Measurements from ENCODE around the gene LRRC42.

The LRRC42 gene, protein sequence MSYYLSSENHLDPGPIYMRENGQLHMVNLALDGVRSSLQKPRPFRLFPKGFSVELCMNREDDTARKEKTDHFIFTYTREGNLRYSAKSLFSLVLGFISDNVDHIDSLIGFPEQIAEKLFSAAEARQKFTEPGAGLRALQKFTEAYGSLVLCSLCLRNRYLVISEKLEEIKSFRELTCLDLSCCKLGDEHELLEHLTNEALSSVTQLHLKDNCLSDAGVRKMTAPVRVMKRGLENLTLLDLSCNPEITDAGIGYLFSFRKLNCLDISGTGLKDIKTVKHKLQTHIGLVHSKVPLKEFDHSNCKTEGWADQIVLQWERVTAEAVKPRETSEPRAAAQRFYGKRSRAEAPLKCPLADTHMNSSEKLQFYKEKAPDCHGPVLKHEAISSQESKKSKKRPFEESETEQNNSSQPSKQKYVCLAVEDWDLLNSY

DNA sequence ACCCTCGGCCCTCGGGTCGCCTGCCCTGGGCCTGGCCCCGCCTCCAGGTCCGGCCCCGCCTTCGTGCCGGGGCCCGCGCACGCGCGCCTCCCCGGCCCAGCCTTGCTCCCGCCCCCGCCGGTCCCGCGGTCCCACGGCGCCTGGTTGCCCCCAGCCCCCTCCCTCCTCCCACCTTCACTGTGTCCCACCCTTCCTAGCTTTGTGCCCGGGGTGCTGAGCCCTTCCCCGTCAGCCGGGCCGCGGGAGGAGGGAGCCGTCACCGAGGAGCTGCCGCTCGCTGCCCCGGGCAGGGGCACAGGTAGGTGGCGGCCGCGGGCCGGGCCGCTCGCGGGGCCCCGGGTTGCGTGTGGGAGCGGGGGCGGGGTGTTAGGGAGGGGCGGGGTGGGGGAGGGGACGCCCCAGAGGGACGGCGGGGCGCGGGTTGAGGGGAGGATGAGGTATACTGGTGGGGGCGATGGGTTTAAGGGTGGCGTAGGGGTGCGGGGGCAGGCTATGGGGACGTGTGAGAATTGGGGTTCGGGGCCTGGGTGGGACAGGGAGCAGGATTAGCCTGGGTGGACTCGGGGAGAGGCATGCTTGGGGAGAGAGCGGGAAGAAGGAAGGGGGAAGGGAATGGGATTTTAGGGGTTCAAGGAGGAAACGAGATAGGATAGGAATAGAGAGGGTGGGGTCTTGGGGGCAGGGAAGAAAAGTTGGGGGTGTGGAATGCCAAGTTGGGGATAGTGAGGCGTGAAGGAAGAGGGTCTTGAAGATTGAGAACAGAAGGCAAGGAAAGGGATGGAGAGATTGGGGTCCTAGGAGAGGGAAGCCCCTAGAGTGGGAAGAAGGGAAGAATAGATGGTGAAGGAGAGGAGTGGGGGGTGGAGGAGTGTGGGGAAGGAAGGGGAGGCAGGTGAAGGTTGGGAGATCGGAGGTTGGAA lies at the start of gene LRRC42:
LRRC42 (plus strand) TSS at position 99 of the 920 bp plus-strand sequence. CDS start 5,650 bp downstream, outside the sequence.
- peak within 1 kb of the TSS; percentile 82 for H3K4me3 ChIP-seq (ENCODE audit: low read length)
- TF ChIP-seq, protein P1, sequence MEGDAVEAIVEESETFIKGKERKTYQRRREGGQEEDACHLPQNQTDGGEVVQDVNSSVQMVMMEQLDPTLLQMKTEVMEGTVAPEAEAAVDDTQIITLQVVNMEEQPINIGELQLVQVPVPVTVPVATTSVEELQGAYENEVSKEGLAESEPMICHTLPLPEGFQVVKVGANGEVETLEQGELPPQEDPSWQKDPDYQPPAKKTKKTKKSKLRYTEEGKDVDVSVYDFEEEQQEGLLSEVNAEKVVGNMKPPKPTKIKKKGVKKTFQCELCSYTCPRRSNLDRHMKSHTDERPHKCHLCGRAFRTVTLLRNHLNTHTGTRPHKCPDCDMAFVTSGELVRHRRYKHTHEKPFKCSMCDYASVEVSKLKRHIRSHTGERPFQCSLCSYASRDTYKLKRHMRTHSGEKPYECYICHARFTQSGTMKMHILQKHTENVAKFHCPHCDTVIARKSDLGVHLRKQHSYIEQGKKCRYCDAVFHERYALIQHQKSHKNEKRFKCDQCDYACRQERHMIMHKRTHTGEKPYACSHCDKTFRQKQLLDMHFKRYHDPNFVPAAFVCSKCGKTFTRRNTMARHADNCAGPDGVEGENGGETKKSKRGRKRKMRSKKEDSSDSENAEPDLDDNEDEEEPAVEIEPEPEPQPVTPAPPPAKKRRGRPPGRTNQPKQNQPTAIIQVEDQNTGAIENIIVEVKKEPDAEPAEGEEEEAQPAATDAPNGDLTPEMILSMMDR (conservative IDR thresholded peaks at IDR 0.05; ENCODE audit: low read depth, low read length) = no peak
- DNase-seq (ENCODE audit: low read depth) = no peak

DNA sequence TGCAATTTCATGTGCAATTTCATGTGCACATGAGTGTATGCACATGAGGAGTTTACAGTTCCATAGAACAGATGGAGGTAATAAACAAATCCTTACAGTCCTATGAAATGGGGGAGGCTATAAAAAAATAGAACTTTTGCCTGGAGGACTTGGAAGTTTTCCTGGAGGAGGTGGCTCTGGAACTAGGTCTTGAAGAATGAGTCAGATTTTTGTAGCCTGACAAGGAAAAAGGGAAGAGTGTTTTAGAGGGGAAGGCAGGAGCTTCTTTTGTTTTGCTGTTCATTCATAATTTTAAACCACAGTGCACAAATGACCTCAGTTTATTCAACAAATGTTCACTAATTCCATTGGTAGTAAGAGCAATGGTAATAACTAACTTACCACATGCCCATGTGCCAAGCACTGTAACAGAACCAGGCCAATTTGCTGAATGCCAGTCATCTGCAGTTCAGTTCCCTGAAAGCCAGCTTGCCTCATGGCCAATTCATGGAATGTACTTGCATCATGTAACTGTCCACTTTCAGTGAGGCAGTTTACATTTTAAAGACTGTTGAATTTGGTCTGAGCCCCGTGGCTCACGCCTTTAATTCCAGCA lies 49.4 kb upstream of the LRRC42 start:
- DNase-seq (ENCODE audit: low read depth) = no peak
- TF ChIP-seq, protein P1 (conservative IDR thresholded peaks at IDR 0.05; ENCODE audit: low read depth, low read length) = no peak
- no peak overlapping the region for H3K4me3 ChIP-seq (ENCODE audit: low read length)

DNA sequence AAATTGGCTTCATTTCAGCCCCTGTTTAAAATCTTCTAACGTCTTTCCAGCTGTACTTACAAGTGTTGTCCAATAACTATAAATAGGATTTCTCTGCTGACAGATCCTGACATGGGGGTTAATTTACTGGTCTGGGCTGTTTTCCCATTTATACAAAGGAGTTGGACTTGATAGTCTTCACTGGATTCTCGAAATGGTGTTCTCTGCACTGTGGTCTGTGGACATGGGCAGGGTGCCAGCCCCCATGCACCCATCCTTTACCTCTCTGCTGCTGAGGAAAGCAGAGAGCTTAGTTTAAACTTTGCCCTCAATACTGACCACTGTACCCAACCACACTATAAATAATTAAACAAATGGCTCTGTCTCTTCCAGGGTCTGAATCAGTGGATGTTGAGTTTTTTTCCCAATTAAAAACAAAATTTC lies 46.9 kb upstream of the LRRC42 start:
- DNase-seq (ENCODE audit: low read depth) = no peak
- TF ChIP-seq, protein P1 (conservative IDR thresholded peaks at IDR 0.05; ENCODE audit: low read depth, low read length) = no peak
- H3K4me3 ChIP-seq (ENCODE audit: low read length) = no peak overlapping the region

DNA sequence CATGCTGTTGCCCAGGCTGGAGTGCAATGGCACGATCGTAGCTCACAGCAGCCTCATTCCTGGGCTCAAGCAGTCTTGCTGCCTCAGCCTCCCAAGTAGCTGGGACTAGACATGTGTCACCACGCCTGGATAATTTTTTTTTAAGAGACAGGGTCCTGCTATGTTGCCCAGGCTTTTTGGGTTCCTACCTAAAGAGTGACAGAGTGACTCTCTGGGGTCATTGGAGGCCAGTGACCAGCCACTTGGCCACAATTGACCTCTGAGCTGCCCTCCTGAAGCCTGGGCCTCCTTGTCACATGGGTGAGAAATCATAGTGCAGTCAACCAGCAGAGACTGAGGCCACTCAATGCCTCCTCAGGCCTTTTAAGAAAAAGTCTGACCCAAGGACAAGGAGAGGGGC lies 46.4 kb upstream of the LRRC42 start:
- TF ChIP-seq, protein P1 (conservative IDR thresholded peaks at IDR 0.05; ENCODE audit: low read depth, low read length) = no peak
- H3K4me3 ChIP-seq (ENCODE audit: low read length) = no peak overlapping the region
- no peak for DNase-seq (ENCODE audit: low read depth)

DNA sequence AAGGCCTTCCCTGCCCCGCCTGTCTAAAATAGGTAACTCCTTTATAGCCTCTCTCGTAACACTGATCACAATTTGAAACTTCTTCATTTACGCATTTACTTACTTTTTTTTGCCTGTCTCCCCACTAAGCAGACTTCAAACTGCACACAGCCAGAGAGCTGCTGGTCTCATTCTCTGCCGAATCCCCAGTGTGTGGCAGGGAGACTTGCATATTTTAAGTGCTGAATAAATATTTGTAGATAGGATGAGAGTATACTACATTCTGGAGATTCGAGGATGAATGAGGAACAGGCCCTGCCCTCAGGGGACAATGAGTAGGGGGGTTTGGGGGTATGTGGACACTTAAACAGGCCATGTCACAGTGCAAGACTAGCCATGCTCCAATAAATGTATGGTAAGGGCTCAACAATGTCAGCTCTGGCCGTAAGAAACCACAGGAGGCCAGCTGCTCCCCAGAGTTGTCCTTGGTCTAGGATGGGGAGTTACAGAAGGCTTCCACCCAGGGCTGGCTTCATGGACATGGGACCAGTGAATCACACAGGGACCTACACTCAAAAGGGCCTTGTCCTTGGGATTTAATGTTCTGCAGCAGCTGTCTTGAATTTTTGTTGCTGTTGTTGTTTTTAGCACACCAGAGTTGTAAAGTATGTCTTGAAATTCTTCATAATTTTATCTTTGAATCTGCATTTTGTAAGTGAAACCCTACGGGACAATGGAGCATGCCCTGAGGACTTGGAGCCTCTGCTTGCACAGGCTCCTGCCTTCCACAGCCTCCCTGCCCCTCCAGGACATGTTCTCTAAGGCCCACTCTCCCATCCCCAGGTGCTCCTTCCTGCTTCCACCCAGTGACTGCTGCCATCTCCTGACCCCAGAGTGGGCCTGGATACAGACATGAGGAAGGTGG lies 43.7 kb upstream of the LRRC42 start:
- no peak overlapping the region for H3K4me3 ChIP-seq (ENCODE audit: low read length)
- TF ChIP-seq, protein P1 (conservative IDR thresholded peaks at IDR 0.05; ENCODE audit: low read depth, low read length) = no peak
- DNase-seq (ENCODE audit: low read depth) = no peak

DNA sequence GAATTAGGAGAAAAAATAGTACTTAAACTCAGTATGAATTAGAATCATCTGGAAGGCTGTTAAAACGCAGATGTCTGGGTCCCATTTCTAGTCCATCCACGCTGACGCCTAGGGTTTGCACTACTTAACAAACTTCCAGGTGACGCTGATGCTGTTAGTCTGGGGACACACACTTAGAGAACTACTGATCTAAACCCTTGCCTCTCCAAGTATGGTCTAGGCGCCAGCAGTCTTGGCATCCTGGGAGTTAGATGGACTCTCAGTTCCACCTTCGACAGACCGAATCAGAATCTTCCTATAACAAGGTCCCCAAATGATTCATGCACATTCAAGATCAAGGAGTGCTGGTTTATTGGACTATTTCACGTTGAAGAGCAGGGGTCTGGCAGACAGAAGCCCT lies 40.6 kb upstream of the LRRC42 start:
- DNase-seq (ENCODE audit: low read depth) = no peak
- TF ChIP-seq, protein P1 (conservative IDR thresholded peaks at IDR 0.05; ENCODE audit: low read depth, low read length) = no peak
- no peak overlapping the region for H3K4me3 ChIP-seq (ENCODE audit: low read length)

Data from retinal pigment epithelial cell (primary cell).